ENCODE measurements around the gene UBR1.

UBR1 gene

GRCh38 chr15:43143203-43143941 is 37.5 kb upstream of the UBR1 start:
- Histone ChIP-seq H4K20me1 (ENCODE audit: insufficient read depth, low read length) (no peaks in the 10 kb centered on the region), H3K79me2 (ENCODE audit: insufficient read depth, low read length) (no peaks in the 10 kb centered on the region), H3K36me3 (ENCODE audit: insufficient read depth, low read length) (peaks cover 69% of the 10 kb centered on the region), H3K9ac (ENCODE audit: low read length) (no peak overlapping the region), H3K9me2 (ENCODE audit: low read depth, low read length) (no peaks in the 10 kb centered on the region), H3K4me1 (ENCODE audit: insufficient read depth, low read length, severe bottlenecking) (peaks cover 10% of the 10 kb centered on the region), H3K4me3 (ENCODE audit: low read depth, low read length, poor library complexity, severe bottlenecking) (no peak overlapping the region), H3K27me3 (ENCODE audit: insufficient read depth, low read length) (no peaks in the 10 kb centered on the region), H3K9me3 (ENCODE audit: low read length) (no peaks in the 10 kb centered on the region), H3F3A (ENCODE audit: insufficient read depth, low read length) (no peaks in the 10 kb centered on the region), H3K4me2 (ENCODE audit: low read length) (no peak overlapping the region), H2AFZ (ENCODE audit: low read length) (no peak overlapping the region), H3K27ac (ENCODE audit: low read depth, low read length, poor library complexity, severe bottlenecking) (no peak overlapping the region)
- TF ChIP-seq EZH2 (IDR thresholded peaks at IDR 0.05; ENCODE audit: borderline replicate concordance, low read length) (no peak), CTCF (IDR thresholded peaks at IDR 0.05; ENCODE audit: low read length) (no peak)

- TF ChIP-seq CTCF (IDR thresholded peaks at IDR 0.05; ENCODE audit: low read length) (no peak), EZH2 (IDR thresholded peaks at IDR 0.05; ENCODE audit: borderline replicate concordance, low read length) (no peak)
- Histone ChIP-seq H4K20me1 (ENCODE audit: insufficient read depth, low read length) (no peaks in the 10 kb centered on the region), H3K79me2 (ENCODE audit: insufficient read depth, low read length) (peaks cover 12% of the 10 kb centered on the region), H3K27ac (ENCODE audit: low read depth, low read length, poor library complexity, severe bottlenecking) (no peak overlapping the region), H3K27me3 (ENCODE audit: insufficient read depth, low read length) (no peaks in the 10 kb centered on the region), H3K9me3 (ENCODE audit: low read length) (no peaks in the 10 kb centered on the region), H3K36me3 (ENCODE audit: insufficient read depth, low read length) (peaks cover 40% of the 10 kb centered on the region), H3K4me3 (ENCODE audit: low read depth, low read length, poor library complexity, severe bottlenecking) (peak overlapping the region; percentile 97), H3K4me1 (ENCODE audit: insufficient read depth, low read length, severe bottlenecking) (peaks cover 22% of the 10 kb centered on the region), H3F3A (ENCODE audit: insufficient read depth, low read length) (no peaks in the 10 kb centered on the region), H2AFZ (ENCODE audit: low read length) (no peak overlapping the region), H3K9me2 (ENCODE audit: low read depth, low read length) (no peaks in the 10 kb centered on the region), H3K9ac (ENCODE audit: low read length) (no peak overlapping the region), H3K4me2 (ENCODE audit: low read length) (peak overlapping the region; percentile 99; the same call in 1 of the 2 replicates)
These were observed 29.5 kb upstream of the UBR1 start for GRCh38 chr15:43135351-43135750.

- Histone ChIP-seq H3K79me2 (ENCODE audit: insufficient read depth, low read length) (peaks cover 12% of the 10 kb centered on the region), H3F3A (ENCODE audit: insufficient read depth, low read length) (no peaks in the 10 kb centered on the region), H3K27ac (ENCODE audit: low read depth, low read length, poor library complexity, severe bottlenecking) (peak overlapping the region; percentile 55), H3K36me3 (ENCODE audit: insufficient read depth, low read length) (peaks cover 28% of the 10 kb centered on the region), H3K4me2 (ENCODE audit: low read length) (peak overlapping the region; percentile 99), H3K4me3 (ENCODE audit: low read depth, low read length, poor library complexity, severe bottlenecking) (peak overlapping the region; percentile 97), H3K9me2 (ENCODE audit: low read depth, low read length) (no peaks in the 10 kb centered on the region), H3K4me1 (ENCODE audit: insufficient read depth, low read length, severe bottlenecking) (peaks cover 22% of the 10 kb centered on the region), H4K20me1 (ENCODE audit: insufficient read depth, low read length) (no peaks in the 10 kb centered on the region), H2AFZ (ENCODE audit: low read length) (no peak overlapping the region), H3K9ac (ENCODE audit: low read length) (peak overlapping the region; percentile 88), H3K9me3 (ENCODE audit: low read length) (no peaks in the 10 kb centered on the region), H3K27me3 (ENCODE audit: insufficient read depth, low read length) (no peaks in the 10 kb centered on the region)
- no peak for TF ChIP-seq EZH2 (IDR thresholded peaks at IDR 0.05; ENCODE audit: borderline replicate concordance, low read length)
- TF ChIP-seq CTCF (IDR thresholded peaks at IDR 0.05; ENCODE audit: low read length) = no peak
These were observed 28.4 kb upstream of the UBR1 start for GRCh38 chr15:43134157-43134635.
